NCI-H1048 (cell line): ENCODE measurements around the gene CCDC34.

Experiments used
- DNase-seq: peaks from one replicate; lab custom pipeline; 2025; lab: John Stamatoyannopoulos, UW

Gene CCDC34

GRCh38 chr11:27392278-27393114, 29.5 kb upstream of the CCDC34 start:
- no peak for DNase-seq

GRCh38 chr11:27391331-27392015, 28.5 kb upstream of the CCDC34 start:
- no peak for DNase-seq

- DNase-seq, result no peak
Observed at GRCh38 chr11:27390318-27391295, 27.6 kb upstream of the CCDC34 start.

GRCh38 chr11:27388869-27389268, 25.9 kb upstream of the CCDC34 start:
- DNase-seq, result no peak

- no peak for DNase-seq
Observed at GRCh38 chr11:27388001-27388400, 25.0 kb upstream of the CCDC34 start.

GRCh38 chr11:27387362-27387761, 24.3 kb upstream of the CCDC34 start:
- DNase-seq, result no peak

GRCh38 chr11:27386181-27386845, 23.3 kb upstream of the CCDC34 start:
- no peak for DNase-seq

- DNase-seq, result no peak
Observed at GRCh38 chr11:27385245-27385644, 22.2 kb upstream of the CCDC34 start.

GRCh38 chr11:27384227-27384626, 21.2 kb upstream of the CCDC34 start:
- DNase-seq, result no peak

GRCh38 chr11:27383645-27384044, 20.6 kb upstream of the CCDC34 start:
- no peak for DNase-seq

GRCh38 chr11:27381238-27381666, 18.2 kb upstream of the CCDC34 start:
- no peak for DNase-seq

GRCh38 chr11:27380771-27381170, 17.8 kb upstream of the CCDC34 start:
- no peak for DNase-seq

GRCh38 chr11:27379449-27379848, 16.4 kb upstream of the CCDC34 start:
- no peak for DNase-seq

GRCh38 chr11:27375370-27375769, 12.4 kb upstream of the CCDC34 start:
- DNase-seq, result no peak

GRCh38 chr11:27373856-27374602, 11.0 kb upstream of the CCDC34 start:
- DNase-seq, result no peak

GRCh38 chr11:27373392-27373791, 10.4 kb upstream of the CCDC34 start:
- DNase-seq, result no peak

- no peak for DNase-seq
Observed at GRCh38 chr11:27372164-27372563, 9.1 kb upstream of the CCDC34 start.

- no peak for DNase-seq
Observed at GRCh38 chr11:27371489-27371888, 8.5 kb upstream of the CCDC34 start.

GRCh38 chr11:27370374-27370773, 7.4 kb upstream of the CCDC34 start:
- DNase-seq, result no peak

GRCh38 chr11:27367881-27368280, 4.9 kb upstream of the CCDC34 start:
- DNase-seq, result no peak

GRCh38 chr11:27363576-27364117, 632 bp upstream of the CCDC34 start:
- no peak for DNase-seq
